GM23248 (cell line): ENCODE measurements around the gene ATG5.

Source experiments
- EZH2 ChIP-seq: fragments of 200-600 bp; sonication (generic); IDR thresholded peaks from 2 replicates; pipeline ENCODE4 v1.6.1; 2018; ENCODE audit warnings: antibody characterized with exemption, mild to moderate bottlenecking; ENCODE audit not compliant: insufficient read depth, poor library complexity, severe bottlenecking
- EZH2phosphoT487 ChIP-seq: fragments of 200-600 bp; sonication (generic); IDR thresholded peaks from 2 replicates; pipeline ENCODE4 v1.6.1; 2018; ENCODE audit warnings: antibody characterized with exemption, moderate library complexity, mild to moderate bottlenecking, low read depth; ENCODE audit not compliant: insufficient read depth

GRCh38 chr6:106321940-106322339 is 3.6 kb downstream of the ATG5 start:
- no peak for TF ChIP-seq EZH2
- no peak for TF ChIP-seq EZH2phosphoT487
